ENCODE measurements around the gene ADCY9.

Gene ADCY9

DNA sequence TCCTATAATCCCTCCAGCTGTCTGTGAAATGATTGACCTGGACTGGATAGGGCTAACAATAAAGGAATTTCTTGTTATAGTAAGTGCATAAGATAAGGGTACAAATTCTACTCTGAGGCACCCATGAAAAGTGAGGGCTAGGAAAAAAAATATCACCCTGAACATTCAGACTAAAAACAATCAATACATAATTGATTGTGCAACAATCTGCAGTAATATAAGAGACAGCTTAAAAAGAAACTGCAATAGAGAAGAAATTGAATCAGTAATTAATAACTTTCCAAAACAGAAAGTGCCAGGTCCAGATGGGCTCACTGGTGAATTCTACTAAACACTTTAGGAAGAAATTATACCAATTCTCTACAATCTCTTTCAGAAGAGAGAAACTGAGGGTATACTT lies 191.5 kb downstream of the ADCY9 start:
- DNase-seq (ENCODE audit: insufficient read length, low spot score) (no peak), FAIRE-seq (no peak)
- TF ChIP-seq TAF1 (IDR thresholded peaks at IDR 0.05; ENCODE audit: low read depth, low read length) (no peak), SPI1 (IDR thresholded peaks at IDR 0.05; ENCODE audit: low read depth, low read length) (no peak), POLR2A (IDR thresholded peaks at IDR 0.05; ENCODE audit: low read depth, low read length) (no peak), POLR2AphosphoS5 (IDR thresholded peaks at IDR 0.05; ENCODE audit: low read depth, low read length) (no peak), PAX5 (IDR thresholded peaks at IDR 0.05; ENCODE audit: insufficient read depth, low read length, severe bottlenecking) (no peak), POU2F2 (IDR thresholded peaks at IDR 0.05; ENCODE audit: low read depth, low read length) (no peak)

DNA sequence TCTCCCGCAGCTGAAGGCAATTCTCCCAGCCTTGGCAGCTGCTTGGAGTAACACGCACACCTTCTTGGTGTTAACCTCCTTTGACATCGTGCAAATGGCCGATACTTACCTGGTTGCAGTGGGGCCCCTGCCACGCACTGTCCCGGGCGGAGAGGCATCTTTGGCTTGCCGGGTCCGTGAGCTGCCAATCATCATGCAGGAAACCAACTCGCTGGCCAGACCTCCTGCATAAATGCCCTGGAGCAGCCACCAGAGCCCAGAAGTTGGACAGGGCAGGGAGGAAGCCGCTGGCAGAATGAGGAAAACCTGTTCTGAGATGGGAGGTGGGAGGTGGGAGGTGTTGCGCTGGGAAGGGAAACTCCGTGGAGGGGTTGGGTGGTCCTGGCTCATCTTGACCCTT lies 194.0 kb downstream of the ADCY9 start:
- TF ChIP-seq POU2F2 (IDR thresholded peaks at IDR 0.05; ENCODE audit: low read depth, low read length) = no peak
- TF ChIP-seq POLR2AphosphoS5 (IDR thresholded peaks at IDR 0.05; ENCODE audit: low read depth, low read length) = no peak
- TF ChIP-seq PAX5 (IDR thresholded peaks at IDR 0.05; ENCODE audit: insufficient read depth, low read length, severe bottlenecking) = no peak
- no peak for TF ChIP-seq POLR2A (IDR thresholded peaks at IDR 0.05; ENCODE audit: low read depth, low read length)
- TF ChIP-seq SPI1 (IDR thresholded peaks at IDR 0.05; ENCODE audit: low read depth, low read length) = no peak
- no peak for TF ChIP-seq TAF1 (IDR thresholded peaks at IDR 0.05; ENCODE audit: low read depth, low read length)
- no peak for DNase-seq (ENCODE audit: insufficient read length, low spot score)
- no peak for FAIRE-seq

DNA sequence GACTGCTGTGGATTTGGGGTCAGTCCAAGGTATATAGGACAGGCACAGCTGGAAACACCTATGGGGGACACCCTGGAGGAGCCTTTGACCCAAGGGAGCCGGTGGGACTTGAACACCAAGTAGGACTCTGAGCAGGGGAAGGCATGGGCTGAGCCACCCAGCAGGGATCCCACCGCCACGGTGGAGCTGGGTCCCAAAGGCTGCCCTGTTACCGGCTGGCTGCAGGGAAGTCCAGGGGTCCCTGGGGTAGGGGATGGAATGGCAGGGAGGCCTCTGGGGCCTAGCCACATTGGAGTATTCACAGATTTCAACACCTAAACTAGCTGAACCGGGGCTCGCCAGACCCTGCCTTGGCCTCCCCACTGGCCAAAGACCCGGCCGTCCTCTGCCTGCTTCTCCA lies 196.0 kb downstream of the ADCY9 start:
- no peak for FAIRE-seq
- TF ChIP-seq SPI1 (IDR thresholded peaks at IDR 0.05; ENCODE audit: low read depth, low read length) (no peak), PAX5 (IDR thresholded peaks at IDR 0.05; ENCODE audit: insufficient read depth, low read length, severe bottlenecking) (no peak), POLR2A (IDR thresholded peaks at IDR 0.05; ENCODE audit: low read depth, low read length) (no peak), POLR2AphosphoS5 (IDR thresholded peaks at IDR 0.05; ENCODE audit: low read depth, low read length) (no peak), POU2F2 (IDR thresholded peaks at IDR 0.05; ENCODE audit: low read depth, low read length) (no peak), TAF1 (IDR thresholded peaks at IDR 0.05; ENCODE audit: low read depth, low read length) (no peak)

DNA sequence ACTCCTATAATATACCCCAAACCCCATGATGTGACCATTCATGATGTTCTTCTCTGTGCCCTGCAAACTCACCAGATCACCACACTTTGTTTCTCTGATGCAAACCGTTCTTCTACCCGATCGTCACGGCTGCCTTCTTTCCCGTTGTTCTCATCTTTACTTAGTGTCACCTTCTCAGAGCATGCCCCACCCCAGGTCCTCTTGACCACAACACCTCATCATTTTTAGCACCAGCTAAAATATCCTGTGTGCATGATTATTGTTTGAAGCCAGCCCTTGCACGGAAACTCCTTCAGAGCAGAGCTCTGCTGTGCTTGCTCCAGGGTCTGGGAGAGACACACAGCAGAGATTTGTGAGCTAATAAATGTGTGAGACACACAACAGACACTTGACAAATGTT lies 196.8 kb downstream of the ADCY9 start:
- no peak for TF ChIP-seq POLR2AphosphoS5 (IDR thresholded peaks at IDR 0.05; ENCODE audit: low read depth, low read length)
- no peak for TF ChIP-seq TAF1 (IDR thresholded peaks at IDR 0.05; ENCODE audit: low read depth, low read length)
- no peak for TF ChIP-seq PAX5 (IDR thresholded peaks at IDR 0.05; ENCODE audit: insufficient read depth, low read length, severe bottlenecking)
- TF ChIP-seq POU2F2 (IDR thresholded peaks at IDR 0.05; ENCODE audit: low read depth, low read length) = no peak
- TF ChIP-seq POLR2A (IDR thresholded peaks at IDR 0.05; ENCODE audit: low read depth, low read length) = no peak
- no peak for TF ChIP-seq SPI1 (IDR thresholded peaks at IDR 0.05; ENCODE audit: low read depth, low read length)
- no peak for DNase-seq (ENCODE audit: insufficient read length, low spot score)
- no peak for FAIRE-seq

More for the DNA sequence above, 196.0 kb downstream of the ADCY9 start:
- DNase-seq (ENCODE audit: insufficient read length, low spot score) = no peak

DNA sequence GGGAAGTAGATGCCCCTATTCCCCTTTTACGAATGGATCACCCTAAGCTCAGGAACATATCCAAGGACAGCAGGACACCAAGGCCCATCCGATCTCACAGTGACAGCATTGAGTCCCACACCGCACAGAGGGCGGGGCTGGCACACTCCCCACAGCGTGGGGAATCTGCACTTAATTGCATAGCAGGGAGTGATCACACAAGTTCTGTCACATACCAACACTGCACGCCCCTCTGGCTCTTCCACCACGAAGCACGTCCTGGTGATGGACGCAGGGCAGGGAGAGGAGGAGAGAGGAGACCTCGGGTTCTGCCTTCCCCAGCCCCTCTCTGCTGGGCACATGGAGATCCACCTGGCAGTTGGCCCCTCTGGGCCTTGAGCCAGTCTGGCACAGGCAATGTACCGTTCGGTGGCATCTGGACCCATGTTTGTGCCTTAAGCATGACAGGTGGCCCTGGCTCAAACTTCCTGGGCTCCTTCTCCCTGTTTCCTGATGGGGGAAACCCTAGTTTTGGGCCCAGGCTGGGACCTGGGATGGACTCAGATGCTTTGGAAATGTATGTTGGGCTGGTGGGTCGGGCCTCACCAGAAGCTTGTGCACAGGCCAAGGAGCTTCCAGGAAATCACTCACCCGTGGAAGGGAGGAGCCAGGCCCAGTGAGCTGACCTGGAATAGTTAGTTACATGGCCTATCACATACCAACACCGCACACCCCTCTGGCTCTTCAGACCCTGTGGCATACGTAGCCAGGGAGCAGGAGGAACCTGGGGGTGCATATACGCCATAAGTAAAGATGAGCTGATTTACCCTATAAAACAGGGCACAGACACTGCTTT lies 200.6 kb downstream of the ADCY9 start:
- TF ChIP-seq TAF1 (IDR thresholded peaks at IDR 0.05; ENCODE audit: low read depth, low read length) = no peak
- no peak for TF ChIP-seq PAX5 (IDR thresholded peaks at IDR 0.05; ENCODE audit: insufficient read depth, low read length, severe bottlenecking)
- TF ChIP-seq POU2F2 (IDR thresholded peaks at IDR 0.05; ENCODE audit: low read depth, low read length) = no peak
- TF ChIP-seq POLR2A (IDR thresholded peaks at IDR 0.05; ENCODE audit: low read depth, low read length) = no peak
- no peak for TF ChIP-seq POLR2AphosphoS5 (IDR thresholded peaks at IDR 0.05; ENCODE audit: low read depth, low read length)
- TF ChIP-seq SPI1 (IDR thresholded peaks at IDR 0.05; ENCODE audit: low read depth, low read length) = no peak
- no peak for DNase-seq (ENCODE audit: insufficient read length, low spot score)
- no peak for FAIRE-seq

DNA sequence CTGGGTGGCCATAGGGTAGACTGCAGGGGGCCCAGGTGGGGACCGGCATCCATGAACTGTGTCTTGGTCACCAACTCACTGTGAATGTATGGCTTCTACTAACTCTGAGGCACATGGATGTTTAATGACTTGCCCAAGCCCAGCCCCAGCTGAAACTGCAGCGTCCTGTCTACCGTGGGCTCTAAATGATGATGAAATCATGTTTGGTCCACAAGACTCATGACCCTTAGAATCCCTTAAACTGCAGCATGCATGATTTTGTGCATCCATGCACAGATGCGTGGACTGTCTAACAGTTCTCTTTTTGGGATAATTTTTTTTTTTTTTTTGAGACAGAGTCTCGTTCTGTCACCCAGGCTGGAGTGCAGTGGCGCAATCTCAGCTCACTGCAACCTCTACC lies 203.3 kb downstream of the ADCY9 start:
- TF ChIP-seq TAF1 (IDR thresholded peaks at IDR 0.05; ENCODE audit: low read depth, low read length) = no peak
- TF ChIP-seq POLR2AphosphoS5 (IDR thresholded peaks at IDR 0.05; ENCODE audit: low read depth, low read length) = no peak
- no peak for TF ChIP-seq PAX5 (IDR thresholded peaks at IDR 0.05; ENCODE audit: insufficient read depth, low read length, severe bottlenecking)
- TF ChIP-seq POU2F2 (IDR thresholded peaks at IDR 0.05; ENCODE audit: low read depth, low read length) = no peak
- TF ChIP-seq SPI1 (IDR thresholded peaks at IDR 0.05; ENCODE audit: low read depth, low read length) = no peak
- TF ChIP-seq POLR2A (IDR thresholded peaks at IDR 0.05; ENCODE audit: low read depth, low read length) = no peak
- DNase-seq (ENCODE audit: insufficient read length, low spot score) = no peak
- FAIRE-seq = no peak

Measured in GM12891 (cell line).